HuH-7.5 (cell line): ENCODE measurements around the gene YPEL4.

ENCODE experiments used
- DNase-seq: peaks from one replicate; pipeline ENCODE4 v3.0.0; 2011; ENCODE audit warnings: low spot score

The YPEL4 gene

DNA sequence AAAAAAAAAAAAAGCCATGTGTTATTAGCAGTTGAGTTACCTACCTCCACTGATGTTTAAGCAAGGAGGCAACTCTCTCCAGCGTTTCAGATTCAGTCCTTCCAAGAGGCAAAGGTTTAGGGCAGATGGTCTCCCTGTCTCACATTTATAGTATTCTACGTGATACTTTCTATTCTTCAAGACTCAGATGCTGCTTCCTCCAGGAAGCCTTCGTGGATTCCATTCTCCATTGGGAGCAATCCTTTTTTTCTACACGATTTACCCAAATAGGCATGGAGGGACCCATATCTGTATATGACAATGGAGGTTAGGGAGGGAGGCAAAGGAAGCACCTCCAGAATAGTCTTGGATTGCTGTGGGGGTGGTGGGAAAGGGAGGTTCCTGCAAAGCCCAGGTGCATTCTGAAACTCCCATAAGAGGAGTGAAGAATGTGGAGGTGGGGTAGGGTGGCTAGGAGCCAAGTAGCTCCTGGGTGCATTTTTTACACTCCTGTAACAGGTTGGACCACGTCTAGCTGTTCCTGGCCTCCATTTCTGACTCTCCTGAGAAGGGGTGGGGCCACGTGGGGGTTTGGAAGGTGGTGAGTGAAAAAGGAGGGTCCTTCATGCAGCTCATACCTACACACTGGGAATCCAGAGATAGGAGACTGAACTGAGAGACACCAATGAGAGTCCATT is 16.2 kb downstream of the YPEL4 start:
- no peak for DNase-seq

- no peak for DNase-seq
Measured at GRCh38 chr11:57632116-57632515, 17.6 kb downstream of the YPEL4 start.

GRCh38 chr11:57630171-57630570 is 19.5 kb downstream of the YPEL4 start:
- no peak for DNase-seq

DNA sequence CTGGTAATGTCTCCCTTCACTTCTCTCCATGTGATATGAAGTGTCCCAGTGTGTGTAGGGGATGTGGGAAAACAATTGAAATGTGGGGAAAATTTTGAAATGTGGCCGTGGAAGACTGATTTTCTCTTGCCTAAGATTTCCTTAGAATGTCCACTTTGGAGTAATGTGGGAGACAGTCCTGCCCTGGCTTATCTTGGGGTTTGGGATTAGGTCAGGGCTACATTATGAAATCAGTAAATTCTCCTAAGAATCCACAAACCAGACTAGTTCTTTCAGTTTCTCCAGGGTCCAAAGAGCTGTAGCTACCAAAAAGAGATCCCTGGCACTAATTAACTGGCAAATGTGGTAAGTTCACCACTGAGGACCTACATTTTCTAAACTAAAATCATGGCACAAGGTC is 22.8 kb downstream of the YPEL4 start:
- no peak for DNase-seq

- no peak for DNase-seq
Measured at GRCh38 chr11:57624864-57625263, 24.8 kb downstream of the YPEL4 start.

GRCh38 chr11:57622263-57622662 is 27.4 kb downstream of the YPEL4 start:
- DNase-seq = no peak

- no peak for DNase-seq
Measured at GRCh38 chr11:57620467-57620866, 29.2 kb downstream of the YPEL4 start.

- DNase-seq = no peak
Measured at GRCh38 chr11:57619331-57619730, 30.4 kb downstream of the YPEL4 start.

DNA sequence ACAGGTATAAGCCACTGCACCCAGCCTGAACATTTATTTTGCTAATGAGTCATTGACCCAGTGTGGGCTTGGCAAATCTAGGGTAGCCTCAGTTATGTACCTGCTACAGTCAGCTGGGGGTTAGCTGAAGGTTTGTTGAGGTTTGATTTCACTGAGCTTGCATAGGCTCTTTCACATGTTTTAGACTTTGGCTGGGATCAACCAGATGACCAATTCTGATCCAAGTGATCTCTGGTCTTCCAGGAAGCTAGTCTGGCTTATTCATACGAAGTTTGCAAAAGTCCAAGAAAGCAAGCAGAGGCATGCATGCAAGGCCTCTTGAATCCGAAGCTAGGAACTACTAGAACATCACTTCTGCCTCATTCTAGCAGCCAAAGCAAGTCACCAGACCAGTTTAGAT is 31.3 kb downstream of the YPEL4 start:
- DNase-seq = no peak

DNA sequence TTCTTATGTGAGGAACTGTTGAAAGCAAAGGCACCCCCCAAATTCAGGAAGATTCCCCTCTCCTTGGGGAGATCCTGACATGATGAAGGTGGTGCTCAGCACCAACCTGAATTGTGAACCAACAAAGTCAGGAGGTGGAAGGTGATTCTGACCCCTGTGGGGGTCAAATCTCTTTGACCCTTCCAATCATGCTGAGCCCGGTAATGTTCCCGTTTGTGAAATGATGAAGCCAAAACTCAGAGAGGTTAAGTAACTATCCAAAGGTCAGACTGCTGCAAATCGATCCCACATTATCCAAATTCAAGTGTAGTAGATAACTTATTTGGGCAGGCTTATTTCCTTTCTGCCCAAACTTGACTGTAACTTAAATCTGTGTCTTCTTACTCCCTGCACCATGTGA is 33.1 kb downstream of the YPEL4 start:
- DNase-seq = no peak

DNA sequence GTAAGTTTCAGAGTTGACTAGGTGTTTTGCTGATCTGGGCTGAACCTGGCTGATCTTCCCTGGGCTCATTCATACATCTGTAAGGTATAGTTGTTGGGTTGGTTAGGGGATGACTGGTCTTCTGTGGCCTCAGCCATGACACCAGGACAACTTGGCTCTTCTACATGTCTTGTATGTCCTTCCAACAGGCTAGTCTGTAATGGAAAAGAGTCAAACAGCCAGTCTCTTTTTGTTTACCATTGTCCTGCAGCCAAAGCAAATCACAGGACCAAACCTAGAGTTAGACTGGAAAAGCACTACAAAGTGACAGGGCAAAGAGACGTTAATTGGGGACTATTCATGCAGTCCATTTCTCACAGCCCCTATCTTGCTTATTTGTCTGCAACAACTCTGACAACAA is 34.4 kb downstream of the YPEL4 start:
- DNase-seq = no peak

- DNase-seq = no peak
Measured at GRCh38 chr11:57614234-57614772, 35.4 kb downstream of the YPEL4 start.

DNA sequence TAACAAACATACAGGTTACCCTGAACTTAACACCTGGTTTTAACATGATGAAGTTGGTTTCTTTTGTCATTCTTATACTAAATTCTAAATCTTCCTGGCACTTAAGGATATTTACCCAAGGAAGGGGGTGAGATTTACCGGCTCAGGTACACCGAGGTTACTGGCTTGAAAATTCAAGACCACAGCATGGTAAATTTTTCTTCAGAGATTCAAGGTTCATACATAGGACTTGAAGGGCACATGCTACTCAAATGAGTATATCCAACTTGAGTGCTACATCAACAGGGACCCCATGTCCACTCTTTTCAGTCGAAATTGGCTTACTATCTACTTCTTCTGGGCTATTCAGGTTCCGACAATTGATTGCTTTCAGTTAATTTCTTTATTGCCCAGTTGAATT is 39.5 kb downstream of the YPEL4 start:
- DNase-seq = no peak

- DNase-seq = no peak
Measured at GRCh38 chr11:57605028-57605420, 44.7 kb downstream of the YPEL4 start.

GRCh38 chr11:57604296-57605027 is 45.2 kb downstream of the YPEL4 start:
- no peak for DNase-seq

GRCh38 chr11:57601297-57601696 is 48.4 kb downstream of the YPEL4 start:
- no peak for DNase-seq

- no peak for DNase-seq
Measured at GRCh38 chr11:57599381-57599780, 50.3 kb downstream of the YPEL4 start.

DNA sequence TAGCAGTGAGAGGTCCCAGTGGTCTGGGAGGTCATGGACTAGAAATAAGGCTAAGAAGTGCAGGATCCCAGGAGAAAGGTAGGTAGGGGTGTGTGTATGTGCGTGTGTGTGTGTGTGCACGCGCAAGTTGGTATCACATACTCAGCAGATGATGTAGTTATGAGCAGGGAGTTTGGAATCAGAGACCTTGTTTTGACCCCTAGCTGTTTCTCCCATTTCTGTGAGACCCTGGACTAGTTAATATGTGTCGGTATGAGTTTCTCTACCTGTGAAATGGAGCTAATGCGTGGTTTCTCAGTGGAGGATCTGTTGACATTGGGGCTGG is 50.9 kb downstream of the YPEL4 start:
- no peak for DNase-seq

DNA sequence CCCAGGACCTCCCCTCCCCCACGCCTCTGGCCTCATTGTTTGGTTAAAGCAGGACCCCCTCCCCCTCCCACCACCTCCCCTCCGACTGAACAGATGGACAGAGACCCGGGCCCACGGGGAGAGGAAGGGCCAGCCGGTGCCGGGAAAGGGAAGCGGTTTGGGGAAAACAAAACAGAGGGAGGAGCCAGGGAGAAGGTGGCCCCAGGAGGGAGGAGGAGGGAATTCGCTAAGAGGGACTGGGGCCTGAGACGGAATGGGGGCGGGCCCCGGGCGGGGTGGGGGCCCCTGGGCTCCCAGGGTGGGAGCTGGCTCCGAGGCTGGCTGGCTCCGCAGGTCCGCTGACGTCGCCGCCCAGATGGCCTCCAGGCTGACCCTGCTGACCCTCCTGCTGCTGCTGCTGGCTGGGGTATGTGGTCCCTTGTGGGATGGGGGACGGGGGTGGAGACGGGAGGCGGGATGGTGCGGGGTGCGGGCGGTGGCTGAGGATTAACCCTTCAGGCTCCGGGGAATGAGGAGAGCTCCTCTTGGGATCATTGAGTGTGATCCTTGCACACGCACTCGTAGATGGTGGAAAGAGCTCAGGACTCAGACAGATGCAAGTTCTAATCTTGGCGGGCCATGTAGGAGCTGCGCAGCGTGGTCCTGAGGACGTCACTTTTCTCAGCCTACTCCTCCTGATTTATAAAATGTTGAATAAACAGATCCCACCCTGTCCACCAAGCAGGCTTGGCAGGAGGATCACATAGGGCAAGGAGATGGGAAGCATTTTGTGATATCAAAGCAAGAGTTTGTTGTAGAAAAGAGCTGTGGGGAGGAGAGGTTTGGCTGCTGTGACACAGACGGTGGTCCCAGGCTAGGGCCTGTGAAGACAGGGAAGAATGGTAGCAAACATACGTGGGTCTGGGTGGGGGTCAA is 51.5 kb downstream of the YPEL4 start:
- peak; percentile 93 for DNase-seq

- peak; percentile 90 for DNase-seq
Measured at GRCh38 chr11:57597461-57597915, 52.2 kb downstream of the YPEL4 start, which contains the start of gene SERPING1. TSS of gene SERPING1 (plus strand) at chr11:57597685. CDS start at chr11:57598271, 586 bp downstream.

- no peak for DNase-seq
Measured at GRCh38 chr11:57596266-57596885, 53.3 kb downstream of the YPEL4 start.
